PFSK-1 (cell line): ENCODE data around the gene PRLH.

Experiments used
- FOXP2 ChIP-seq: optimal IDR thresholded peaks from 2 replicates; pipeline ENCODE3; 2011; ENCODE audit warnings: borderline replicate concordance, control low read depth, inconsistent platforms; ENCODE audit not compliant: insufficient read depth; ENCODE audit errors: extremely low read length, extremely low read depth
- POLR2AphosphoS5 ChIP-seq: IDR thresholded peaks from 2 replicates; pipeline ENCODE4 v1.6.1; 2012; ENCODE audit warnings: low read depth, mild to moderate bottlenecking, control low read depth, low read length, moderate library complexity
- SIN3A ChIP-seq: IDR thresholded peaks from 2 replicates; pipeline ENCODE4 v1.6.1; 2012; ENCODE audit warnings: mild to moderate bottlenecking, low read length, moderate library complexity, borderline replicate concordance; ENCODE audit not compliant: insufficient read depth
- TAF1 ChIP-seq: IDR thresholded peaks from 2 replicates; pipeline ENCODE4 v1.6.1; 2012; ENCODE audit warnings: low read length, control low read depth, borderline replicate concordance; ENCODE audit not compliant: insufficient read depth
- TF ChIP-seq, protein P1 (sequence below), 2 experiments: IDR thresholded peaks; 2 replicates each; pipeline versions ENCODE4 v1.6.1 to v1.8.0; 2011 to 2012; ENCODE audit warnings: low read depth in 2 of 2, low read length in 2 of 2, control low read depth in 1 of 2, inconsistent platforms in 1 of 2, mild to moderate bottlenecking in 1 of 2, moderate library complexity in 1 of 2; ENCODE audit not compliant: insufficient read depth in 1 of 2

The PRLH gene

DNA sequence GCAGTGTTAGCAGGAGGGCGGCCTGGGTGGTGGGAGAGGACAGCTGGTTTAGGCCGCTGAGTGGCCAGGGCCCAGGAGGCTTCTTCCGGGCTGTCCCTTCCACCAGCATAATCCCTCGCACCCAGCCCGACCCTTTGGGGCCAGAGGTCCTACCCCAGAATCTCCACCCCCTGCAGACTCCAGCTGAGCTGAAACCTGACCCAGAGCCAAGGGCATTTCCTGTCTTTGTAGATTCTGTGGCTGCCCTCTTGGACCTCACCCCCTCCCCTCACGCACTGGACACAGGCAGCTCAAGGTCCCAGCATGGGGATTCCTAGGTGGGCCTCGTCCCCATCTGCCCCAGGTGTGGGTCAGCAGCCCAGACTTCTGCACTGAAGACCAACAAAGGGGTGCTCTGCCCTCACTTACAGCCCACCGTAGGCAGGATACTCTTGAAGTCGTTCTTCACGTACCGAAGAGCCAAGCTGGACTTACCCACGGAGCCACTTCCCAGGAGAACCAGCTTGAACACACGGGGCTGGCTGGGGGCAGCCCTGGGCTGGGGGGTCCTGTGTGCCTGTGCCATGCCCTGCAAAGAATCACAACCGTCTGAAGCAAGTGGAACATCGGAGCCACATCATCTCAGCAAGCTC is 19.3 kb downstream of the PRLH start:
- TF ChIP-seq TAF1 (no peak), SIN3A (no peak), FOXP2 (no peak), POLR2AphosphoS5 (no peak)
- TF ChIP-seq, protein P1, sequence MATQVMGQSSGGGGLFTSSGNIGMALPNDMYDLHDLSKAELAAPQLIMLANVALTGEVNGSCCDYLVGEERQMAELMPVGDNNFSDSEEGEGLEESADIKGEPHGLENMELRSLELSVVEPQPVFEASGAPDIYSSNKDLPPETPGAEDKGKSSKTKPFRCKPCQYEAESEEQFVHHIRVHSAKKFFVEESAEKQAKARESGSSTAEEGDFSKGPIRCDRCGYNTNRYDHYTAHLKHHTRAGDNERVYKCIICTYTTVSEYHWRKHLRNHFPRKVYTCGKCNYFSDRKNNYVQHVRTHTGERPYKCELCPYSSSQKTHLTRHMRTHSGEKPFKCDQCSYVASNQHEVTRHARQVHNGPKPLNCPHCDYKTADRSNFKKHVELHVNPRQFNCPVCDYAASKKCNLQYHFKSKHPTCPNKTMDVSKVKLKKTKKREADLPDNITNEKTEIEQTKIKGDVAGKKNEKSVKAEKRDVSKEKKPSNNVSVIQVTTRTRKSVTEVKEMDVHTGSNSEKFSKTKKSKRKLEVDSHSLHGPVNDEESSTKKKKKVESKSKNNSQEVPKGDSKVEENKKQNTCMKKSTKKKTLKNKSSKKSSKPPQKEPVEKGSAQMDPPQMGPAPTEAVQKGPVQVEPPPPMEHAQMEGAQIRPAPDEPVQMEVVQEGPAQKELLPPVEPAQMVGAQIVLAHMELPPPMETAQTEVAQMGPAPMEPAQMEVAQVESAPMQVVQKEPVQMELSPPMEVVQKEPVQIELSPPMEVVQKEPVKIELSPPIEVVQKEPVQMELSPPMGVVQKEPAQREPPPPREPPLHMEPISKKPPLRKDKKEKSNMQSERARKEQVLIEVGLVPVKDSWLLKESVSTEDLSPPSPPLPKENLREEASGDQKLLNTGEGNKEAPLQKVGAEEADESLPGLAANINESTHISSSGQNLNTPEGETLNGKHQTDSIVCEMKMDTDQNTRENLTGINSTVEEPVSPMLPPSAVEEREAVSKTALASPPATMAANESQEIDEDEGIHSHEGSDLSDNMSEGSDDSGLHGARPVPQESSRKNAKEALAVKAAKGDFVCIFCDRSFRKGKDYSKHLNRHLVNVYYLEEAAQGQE (IDR thresholded peaks at IDR 0.05; ENCODE audit: insufficient read depth in 1 of 2, low read depth in 2 of 2, low read length in 2 of 2): no peak

DNA sequence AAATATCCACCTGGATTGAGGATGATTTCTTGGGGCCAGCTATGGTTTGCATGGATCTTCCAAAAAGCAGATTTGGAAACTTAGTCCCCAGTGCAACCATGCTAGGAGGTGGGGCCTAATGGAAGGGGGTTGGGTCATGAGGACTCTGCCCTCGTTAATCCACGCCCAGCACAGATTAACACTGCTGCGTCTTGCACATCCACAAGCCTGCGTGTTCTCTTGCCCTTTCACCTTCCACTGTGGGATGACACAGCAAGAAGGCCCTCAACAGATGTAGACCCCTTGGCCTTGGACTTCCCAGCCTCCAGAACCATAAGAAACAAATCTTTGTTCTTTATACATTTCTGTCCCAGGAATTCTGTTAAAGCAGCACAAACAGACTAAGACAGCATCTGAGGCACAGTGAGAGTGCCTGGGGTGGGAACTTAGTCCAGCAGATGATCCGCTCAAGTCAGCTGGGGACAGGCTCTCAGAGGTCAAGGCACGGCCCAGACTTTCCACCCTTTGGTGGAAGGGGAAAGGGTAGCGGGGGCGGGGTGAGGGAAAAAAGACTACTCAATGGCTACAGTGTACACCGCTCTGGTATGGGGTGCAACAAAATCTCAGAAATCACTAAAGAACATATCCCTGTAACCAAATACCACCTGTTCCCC is 21.8 kb downstream of the PRLH start:
- TF ChIP-seq FOXP2: no peak
- no peak for TF ChIP-seq POLR2AphosphoS5
- TF ChIP-seq, protein P1 (IDR thresholded peaks at IDR 0.05; ENCODE audit: insufficient read depth in 1 of 2, low read depth in 2 of 2, low read length in 2 of 2): no peak
- TF ChIP-seq TAF1: no peak
- TF ChIP-seq SIN3A: no peak

- TF ChIP-seq, protein P1 (IDR thresholded peaks at IDR 0.05; ENCODE audit: insufficient read depth in 1 of 2, low read depth in 2 of 2, low read length in 2 of 2): no peak
- no peak for TF ChIP-seq FOXP2
- TF ChIP-seq POLR2AphosphoS5: no peak
- TF ChIP-seq SIN3A: no peak
- TF ChIP-seq TAF1: no peak
These were observed 24.1 kb downstream of the PRLH start, which contains the start of gene RAB17 for GRCh38 chr2:237590272-237591140. Gene RAB17, minus strand, starts transcription at chr2:237590734. Its CDS starts 4,580 bp downstream, at chr2:237586154.

GRCh38 chr2:237591141-237591881 is 24.9 kb downstream of the PRLH start:
- TF ChIP-seq POLR2AphosphoS5 (no peak), TAF1 (no peak), FOXP2 (no peak)
- TF ChIP-seq, protein P1 (IDR thresholded peaks at IDR 0.05; ENCODE audit: insufficient read depth in 1 of 2, low read depth in 2 of 2, low read length in 2 of 2): no peak
